Mesendoderm (in vitro differentiated cells): ENCODE results near the gene HMCN1.

Experiments
- DNase-seq: peaks from one replicate; pipeline ENCODE4 v3.0.0; 2013
- H2AK5ac ChIP-seq: 2 replicates; pipeline ENCODE4 v1.6.1; 2013; ENCODE audit warnings: low read length, inconsistent platforms
- H2BK120ac ChIP-seq: 2 replicates; pipeline ENCODE4 v1.6.1; 2013; ENCODE audit warnings: low read depth, mild to moderate bottlenecking, low read length, moderate library complexity, mixed read lengths
- H2BK15ac ChIP-seq: replicated peaks from 2 replicates; pipeline ENCODE4 v1.6.1; 2013; ENCODE audit warnings: low read depth, mild to moderate bottlenecking, moderate library complexity
- H2BK5ac ChIP-seq: 2 replicates; pipeline ENCODE4 v1.6.1; 2013; ENCODE audit warnings: low read length, inconsistent platforms
- H3K18ac ChIP-seq: 2 replicates; pipeline ENCODE4 v1.6.1; 2013; ENCODE audit warnings: mild to moderate bottlenecking, low read length, mixed read lengths
- H3K23ac ChIP-seq: one replicate; pipeline ENCODE4 v1.6.1; 2013; ENCODE audit warnings: low read length
- H3K27ac ChIP-seq: 2 replicates; pipeline ENCODE4 v1.5.1; 2013; ENCODE audit warnings: low read depth, mild to moderate bottlenecking, inconsistent platforms, low read length, moderate library complexity
- H3K27me3 ChIP-seq: 2 replicates; pipeline ENCODE4 v1.6.1; 2013; ENCODE audit warnings: low read length, control low read depth, mild to moderate bottlenecking, inconsistent platforms; ENCODE audit not compliant: insufficient read depth, poor library complexity
- H3K36me3 ChIP-seq: 2 replicates; pipeline ENCODE4 v1.6.1; 2013; ENCODE audit warnings: low read length, inconsistent platforms; ENCODE audit not compliant: control insufficient read depth, insufficient read depth
- H3K4ac ChIP-seq: one replicate; pipeline ENCODE4 v1.6.1; 2013; ENCODE audit warnings: low read depth, mild to moderate bottlenecking, low read length, moderate library complexity
- H3K4me1 ChIP-seq: 2 replicates; pipeline ENCODE4 v1.6.1; 2013; ENCODE audit warnings: low read depth, low read length, inconsistent platforms; ENCODE audit not compliant: control insufficient read depth
- H3K4me2 ChIP-seq: 2 replicates; pipeline ENCODE4 v1.6.1; 2013; ENCODE audit warnings: low read length
- H3K4me3 ChIP-seq: 2 replicates; pipeline ENCODE4 v1.5.1; 2013; ENCODE audit warnings: mild to moderate bottlenecking, low read length
- H3K56ac ChIP-seq: one replicate; pipeline ENCODE4 v1.6.1; 2013; ENCODE audit warnings: low read length
- H3K79me1 ChIP-seq: 2 replicates; pipeline ENCODE4 v1.6.1; 2013; ENCODE audit warnings: low read length, inconsistent platforms
- H3K79me2 ChIP-seq: 2 replicates; pipeline ENCODE4 v1.6.1; 2013; ENCODE audit warnings: mild to moderate bottlenecking, low read length; ENCODE audit not compliant: control insufficient read depth, insufficient read depth
- H3K9ac ChIP-seq: 2 replicates; pipeline ENCODE4 v1.6.1; 2013; ENCODE audit warnings: low read length, inconsistent platforms
- H4K5ac ChIP-seq: one replicate; pipeline ENCODE4 v1.6.1; 2013; ENCODE audit warnings: low read length
- H4K8ac ChIP-seq: one replicate; pipeline ENCODE4 v1.6.1; 2013; ENCODE audit warnings: low read depth, mild to moderate bottlenecking, control low read depth, low read length, moderate library complexity
- WGBS: extraction: QIAGEN DNeasy Blood & Tissue Kit; methylation state at CpG from one replicate; pipeline ENCODE4 v1.1.7; 2013; ENCODE audit warnings: low lambda C conversion rate, missing lambda C conversion rate; ENCODE audit not compliant: insufficient coverage; ENCODE audit errors: extremely low coverage; 5-methylcytosine and 5-hydroxymethylcytosine counted together

The HMCN1 gene

GRCh38 chr1:186139701-186140100 lies 405.5 kb downstream of the HMCN1 start:
- H3K56ac ChIP-seq, result no peak overlapping the region
- H3K4ac ChIP-seq, result no peak overlapping the region
- no CpG with 5 or more reads among the region's 3 CpGs for WGBS
- no peak for DNase-seq
- no peak overlapping the region for H3K23ac ChIP-seq
- no peak overlapping the region for H4K8ac ChIP-seq
- no peak overlapping the region for H2BK120ac ChIP-seq
- no peak overlapping the region for H3K4me2 ChIP-seq
- no peaks in the 10 kb centered on the region for H3K36me3 ChIP-seq
- H3K79me2 ChIP-seq, result no peaks in the 10 kb centered on the region
- H3K27ac ChIP-seq, result no peak overlapping the region
- no peak overlapping the region for H3K4me3 ChIP-seq
- no peak overlapping the region for H2BK5ac ChIP-seq
- no peak overlapping the region for H2BK15ac ChIP-seq
- H3K9ac ChIP-seq, result no peak overlapping the region
- H3K4me1 ChIP-seq, result no peaks in the 10 kb centered on the region
- H3K79me1 ChIP-seq, result no peaks in the 10 kb centered on the region
- H3K27me3 ChIP-seq, result no peaks in the 10 kb centered on the region
- no peak overlapping the region for H4K5ac ChIP-seq
- no peak overlapping the region for H2AK5ac ChIP-seq
- H3K18ac ChIP-seq, result no peak overlapping the region

- H3K79me1 ChIP-seq, result no peaks in the 10 kb centered on the region
- no peak overlapping the region for H2AK5ac ChIP-seq
- no peak overlapping the region for H3K9ac ChIP-seq
- no peaks in the 10 kb centered on the region for H3K27me3 ChIP-seq
- H2BK15ac ChIP-seq, result no peak overlapping the region
- no peak overlapping the region for H3K23ac ChIP-seq
- H3K27ac ChIP-seq, result no peak overlapping the region
- H3K36me3 ChIP-seq, result no peaks in the 10 kb centered on the region
- no peaks in the 10 kb centered on the region for H3K79me2 ChIP-seq
- H4K5ac ChIP-seq, result no peak overlapping the region
- no peak overlapping the region for H2BK120ac ChIP-seq
- no peak overlapping the region for H3K56ac ChIP-seq
- H2BK5ac ChIP-seq, result no peak overlapping the region
- H3K18ac ChIP-seq, result no peak overlapping the region
- H3K4ac ChIP-seq, result no peak overlapping the region
- no CpG with 5 or more reads among the region's 1 CpG for WGBS
- no peak for DNase-seq
- H3K4me2 ChIP-seq, result no peak overlapping the region
- H3K4me3 ChIP-seq, result no peak overlapping the region
- H3K4me1 ChIP-seq, result no peaks in the 10 kb centered on the region
- H4K8ac ChIP-seq, result no peak overlapping the region
These were observed 408.0 kb downstream of the HMCN1 start for GRCh38 chr1:186142159-186142558.

GRCh38 chr1:186142916-186143315 lies 408.7 kb downstream of the HMCN1 start:
- Histone ChIP-seq H3K23ac (no peak overlapping the region), H3K79me1 (no peaks in the 10 kb centered on the region), H2AK5ac (no peak overlapping the region), H3K36me3 (no peaks in the 10 kb centered on the region), H3K27me3 (no peaks in the 10 kb centered on the region), H3K27ac (no peak overlapping the region), H4K5ac (no peak overlapping the region), H3K4me2 (no peak overlapping the region), H3K56ac (no peak overlapping the region), H2BK5ac (no peak overlapping the region), H3K4ac (no peak overlapping the region), H4K8ac (no peak overlapping the region), H2BK15ac (no peak overlapping the region), H2BK120ac (no peak overlapping the region), H3K79me2 (no peaks in the 10 kb centered on the region), H3K9ac (no peak overlapping the region), H3K4me3 (no peak overlapping the region), H3K4me1 (no peaks in the 10 kb centered on the region), H3K18ac (no peak overlapping the region)
- DNase-seq, result no peak

GRCh38 chr1:186143481-186143880 lies 409.3 kb downstream of the HMCN1 start:
- H3K36me3 ChIP-seq, result no peaks in the 10 kb centered on the region
- no peaks in the 10 kb centered on the region for H3K27me3 ChIP-seq
- no peak overlapping the region for H2AK5ac ChIP-seq
- H4K8ac ChIP-seq, result no peak overlapping the region
- H3K79me1 ChIP-seq, result no peaks in the 10 kb centered on the region
- no peaks in the 10 kb centered on the region for H3K79me2 ChIP-seq
- no peak overlapping the region for H2BK120ac ChIP-seq
- no peak overlapping the region for H3K4me2 ChIP-seq
- no peak overlapping the region for H2BK5ac ChIP-seq
- no peak for DNase-seq
- no peak overlapping the region for H3K4ac ChIP-seq
- no peak overlapping the region for H3K4me3 ChIP-seq
- no peak overlapping the region for H2BK15ac ChIP-seq
- H3K18ac ChIP-seq, result no peak overlapping the region
- H3K4me1 ChIP-seq, result no peaks in the 10 kb centered on the region
- no peak overlapping the region for H4K5ac ChIP-seq
- no peak overlapping the region for H3K9ac ChIP-seq
- no peak overlapping the region for H3K23ac ChIP-seq
- no peak overlapping the region for H3K27ac ChIP-seq
- H3K56ac ChIP-seq, result no peak overlapping the region

- Histone ChIP-seq H3K79me1 (no peaks in the 10 kb centered on the region), H3K18ac (no peak overlapping the region), H2BK15ac (no peak overlapping the region), H3K9ac (no peak overlapping the region), H3K23ac (no peak overlapping the region), H2AK5ac (no peak overlapping the region), H3K4ac (no peak overlapping the region), H2BK120ac (no peak overlapping the region), H4K5ac (no peak overlapping the region), H3K56ac (no peak overlapping the region), H3K27me3 (no peaks in the 10 kb centered on the region), H3K4me2 (no peak overlapping the region), H3K27ac (no peak overlapping the region), H3K36me3 (no peaks in the 10 kb centered on the region), H3K4me1 (no peaks in the 10 kb centered on the region), H3K4me3 (no peak overlapping the region), H3K79me2 (no peaks in the 10 kb centered on the region), H4K8ac (no peak overlapping the region), H2BK5ac (no peak overlapping the region)
- DNase-seq, result no peak
- WGBS, result no CpG with 5 or more reads among the region's 5 CpGs
These were observed 410.3 kb downstream of the HMCN1 start for GRCh38 chr1:186144505-186144904.

- H3K4me2 ChIP-seq, result no peak overlapping the region
- H3K36me3 ChIP-seq, result no peaks in the 10 kb centered on the region
- no peak overlapping the region for H3K23ac ChIP-seq
- H3K4me3 ChIP-seq, result no peak overlapping the region
- no peaks in the 10 kb centered on the region for H3K27me3 ChIP-seq
- no peak overlapping the region for H3K27ac ChIP-seq
- no CpG with 5 or more reads among the region's 2 CpGs for whole genome bisulfite sequencing
- H3K9ac ChIP-seq, result no peak overlapping the region
- no peak overlapping the region for H4K8ac ChIP-seq
- no peaks in the 10 kb centered on the region for H3K79me2 ChIP-seq
- no peak overlapping the region for H2BK5ac ChIP-seq
- H3K18ac ChIP-seq, result no peak overlapping the region
- no peak overlapping the region for H2AK5ac ChIP-seq
- DNase-seq, result no peak
- H3K4me1 ChIP-seq, result no peaks in the 10 kb centered on the region
- H3K56ac ChIP-seq, result no peak overlapping the region
- no peak overlapping the region for H4K5ac ChIP-seq
- H3K4ac ChIP-seq, result no peak overlapping the region
- no peaks in the 10 kb centered on the region for H3K79me1 ChIP-seq
- no peak overlapping the region for H2BK15ac ChIP-seq
- no peak overlapping the region for H2BK120ac ChIP-seq
These were observed 412.8 kb downstream of the HMCN1 start for GRCh38 chr1:186146974-186147373.
